Chondrocyte (in vitro differentiated cells): ENCODE data around the gene HSPA14. TPM values are rescaled to one million over a fixed set of nuclear protein-coding genes. Genes with fewer than 3 reads are reported as not detected.

ENCODE experiments used
- DNase-seq: peaks from one replicate; pipeline ENCODE4 v3.0.0; 2021; ENCODE audit warnings: mixed read lengths, low spot score
- H3K27ac Mint-ChIP-seq: one replicate; pipeline ENCODE4 v1.8.0; 2021; ENCODE audit warnings: mild to moderate bottlenecking, moderate library complexity, mixed read lengths; ENCODE audit not compliant: unreplicated experiment
- H3K27me3 Mint-ChIP-seq: 2 replicates; pipeline ENCODE4 v1.8.0; 2021; ENCODE audit warnings: low read depth, mixed read lengths
- H3K36me3 Mint-ChIP-seq: 2 replicates; pipeline ENCODE4 v1.8.0; 2021; ENCODE audit warnings: low read depth, mixed read lengths
- H3K4me1 Mint-ChIP-seq: 2 replicates; pipeline ENCODE4 v1.8.0; 2021; ENCODE audit warnings: low read depth, mild to moderate bottlenecking, mixed read lengths
- H3K4me3 Mint-ChIP-seq: one replicate; pipeline ENCODE4 v1.8.0; 2021; ENCODE audit warnings: mild to moderate bottlenecking, moderate library complexity, mixed read lengths; ENCODE audit not compliant: unreplicated experiment
- H3K9me3 Mint-ChIP-seq: 2 replicates; pipeline ENCODE4 v1.8.0; 2021; ENCODE audit warnings: low read depth, mixed read lengths
- total RNA-seq: library from RNA; stranded (reverse); gene quantifications from 3 replicates; pipeline ENCODE4 v1.2.1, GENCODE V29; 2021
- TF ChIP-seq, protein P1 (sequence below): fragments of 200-600 bp; sonication (generic); IDR thresholded peaks from 2 replicates; pipeline ENCODE4 v1.5.0; 2021; ENCODE audit warnings: antibody characterized with exemption, mild to moderate bottlenecking, moderate library complexity

The HSPA14 gene
- total RNA-seq, 1 donor from 2014 or later = 7.0 TPM

DNA sequence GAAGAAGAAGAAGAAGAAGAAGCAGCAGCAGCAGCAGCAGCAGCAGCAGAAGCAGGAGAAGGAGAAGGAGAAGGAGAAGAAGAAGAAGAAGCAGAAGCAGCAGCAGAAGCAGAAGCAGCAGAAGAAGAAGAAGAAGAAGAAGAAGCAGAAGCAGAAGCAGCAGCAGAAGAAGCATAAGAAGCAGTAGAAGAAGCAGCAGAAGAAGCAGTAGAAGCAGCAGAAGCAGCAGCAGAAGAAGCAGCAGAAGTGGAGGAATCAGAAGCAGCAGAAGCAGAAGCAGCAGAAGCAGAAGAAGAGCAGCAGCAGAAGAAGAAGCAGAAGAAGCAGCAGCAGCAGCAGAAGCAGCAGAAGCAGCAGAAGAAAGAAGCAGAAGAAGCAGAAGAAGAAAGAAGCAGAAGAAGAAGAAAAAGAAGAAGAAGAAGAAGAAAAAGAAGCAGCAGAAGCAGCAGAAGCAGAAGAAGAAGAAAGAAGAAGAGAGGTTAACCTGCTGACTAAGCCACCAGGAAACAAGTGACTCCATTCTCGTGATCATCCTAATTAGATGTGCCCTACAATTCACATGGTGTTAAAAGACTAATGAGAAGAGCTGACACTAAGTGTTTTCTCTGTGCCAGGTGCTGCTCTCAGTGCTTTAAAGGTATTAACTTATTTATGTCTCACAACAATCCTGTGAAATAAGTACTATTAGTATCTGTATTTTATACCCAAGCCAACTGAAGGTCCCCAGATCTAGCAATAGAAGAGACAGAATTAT lies 11.9 kb upstream of the HSPA14 start:
- TF ChIP-seq, protein P1, sequence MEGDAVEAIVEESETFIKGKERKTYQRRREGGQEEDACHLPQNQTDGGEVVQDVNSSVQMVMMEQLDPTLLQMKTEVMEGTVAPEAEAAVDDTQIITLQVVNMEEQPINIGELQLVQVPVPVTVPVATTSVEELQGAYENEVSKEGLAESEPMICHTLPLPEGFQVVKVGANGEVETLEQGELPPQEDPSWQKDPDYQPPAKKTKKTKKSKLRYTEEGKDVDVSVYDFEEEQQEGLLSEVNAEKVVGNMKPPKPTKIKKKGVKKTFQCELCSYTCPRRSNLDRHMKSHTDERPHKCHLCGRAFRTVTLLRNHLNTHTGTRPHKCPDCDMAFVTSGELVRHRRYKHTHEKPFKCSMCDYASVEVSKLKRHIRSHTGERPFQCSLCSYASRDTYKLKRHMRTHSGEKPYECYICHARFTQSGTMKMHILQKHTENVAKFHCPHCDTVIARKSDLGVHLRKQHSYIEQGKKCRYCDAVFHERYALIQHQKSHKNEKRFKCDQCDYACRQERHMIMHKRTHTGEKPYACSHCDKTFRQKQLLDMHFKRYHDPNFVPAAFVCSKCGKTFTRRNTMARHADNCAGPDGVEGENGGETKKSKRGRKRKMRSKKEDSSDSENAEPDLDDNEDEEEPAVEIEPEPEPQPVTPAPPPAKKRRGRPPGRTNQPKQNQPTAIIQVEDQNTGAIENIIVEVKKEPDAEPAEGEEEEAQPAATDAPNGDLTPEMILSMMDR = no peak
- no peak for DNase-seq
- Mint-ChIP-seq H3K27ac (no peak overlapping the region), H3K4me3 (no peak overlapping the region), H3K36me3 (no peaks in the 10 kb centered on the region), H3K27me3 (peaks cover 9% of the 10 kb centered on the region), H3K4me1 (peaks cover 4% of the 10 kb centered on the region), H3K9me3 (no peaks in the 10 kb centered on the region)

DNA sequence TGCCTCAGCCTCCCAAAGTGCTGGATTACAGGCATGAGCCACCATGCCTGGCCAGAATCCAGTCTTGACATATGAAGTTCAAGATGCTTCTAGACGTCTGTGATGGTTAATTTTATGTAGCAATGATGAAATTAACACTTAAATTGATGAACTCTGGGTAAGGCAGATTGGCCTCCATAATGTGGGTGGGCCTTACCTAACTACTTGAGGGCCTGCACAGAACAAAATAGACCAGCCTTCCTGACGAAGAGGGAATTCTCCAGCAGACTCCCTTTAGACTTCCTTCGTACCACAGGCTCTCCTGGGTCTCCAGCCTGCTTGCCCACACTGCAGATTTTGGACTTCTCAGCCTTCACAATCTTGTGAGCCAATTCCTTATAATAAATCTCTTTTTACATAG lies 5.0 kb upstream of the HSPA14 start:
- no peak for DNase-seq
- H3K36me3 Mint-ChIP-seq = no peaks in the 10 kb centered on the region
- TF ChIP-seq, protein P1 = no peak
- H3K9me3 Mint-ChIP-seq = no peaks in the 10 kb centered on the region
- H3K4me1 Mint-ChIP-seq = peaks cover 9% of the 10 kb centered on the region
- H3K27me3 Mint-ChIP-seq = no peaks in the 10 kb centered on the region
- no peak overlapping the region for H3K27ac Mint-ChIP-seq
- H3K4me3 Mint-ChIP-seq = no peak overlapping the region

DNA sequence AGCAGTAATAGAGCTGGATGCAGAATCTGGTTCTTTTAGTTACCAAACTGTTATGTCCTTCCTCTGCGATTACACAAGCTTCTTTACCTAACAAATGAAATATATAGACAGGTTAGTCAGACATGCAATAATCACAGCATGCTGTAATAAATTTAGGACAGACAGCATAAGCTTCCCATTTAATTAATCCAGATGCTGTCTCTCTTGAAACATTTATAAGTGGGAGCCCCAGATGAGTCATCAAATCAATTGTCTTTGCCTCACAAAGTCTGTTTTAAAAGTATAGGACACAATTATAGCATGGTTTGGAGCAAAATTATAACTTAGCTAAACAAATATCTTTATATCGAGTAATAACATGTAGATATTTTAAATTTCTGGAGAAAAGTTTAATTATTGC lies 1.9 kb upstream of the HSPA14 start:
- Mint-ChIP-seq H3K9me3 (no peaks in the 10 kb centered on the region), H3K4me1 (peaks cover 22% of the 10 kb centered on the region), H3K36me3 (peaks cover 4% of the 10 kb centered on the region), H3K4me3 (no peak overlapping the region), H3K27me3 (no peaks in the 10 kb centered on the region), H3K27ac (no peak overlapping the region)
- no peak for DNase-seq
- TF ChIP-seq, protein P1 = no peak

DNA sequence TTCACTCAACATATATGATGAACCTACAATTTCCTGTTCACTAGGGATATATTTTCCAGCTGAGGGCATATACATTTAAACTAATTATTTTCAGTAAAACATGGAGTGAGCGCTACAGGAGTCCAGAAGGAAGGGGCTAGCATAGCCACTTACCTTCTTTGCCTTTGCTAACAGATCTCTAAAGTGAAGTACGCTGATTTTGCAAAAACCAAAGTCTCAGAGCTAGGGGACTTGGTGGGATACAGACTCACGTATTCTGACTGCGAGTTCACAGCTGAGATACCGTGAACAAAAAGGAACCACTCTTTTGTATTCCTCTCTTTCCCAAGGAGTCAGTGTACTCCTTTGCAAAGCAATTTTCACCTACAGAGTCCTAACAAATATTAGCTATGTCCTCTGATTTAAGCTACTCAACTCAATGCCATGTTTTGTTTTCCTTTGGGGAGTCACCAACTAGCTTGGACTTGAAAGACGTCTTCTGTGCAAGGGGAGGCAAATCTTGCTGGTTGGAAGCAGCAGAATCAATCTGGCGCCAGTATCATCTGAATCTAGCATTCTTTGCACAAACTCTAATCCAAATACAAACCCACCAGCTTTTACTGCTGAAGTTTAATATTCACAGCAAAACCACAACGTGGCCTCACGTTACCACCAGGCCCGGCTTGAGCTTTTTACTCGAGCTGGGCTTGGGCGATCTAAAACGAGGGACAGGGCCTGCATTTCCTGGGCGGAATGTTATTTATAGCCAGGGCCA lies 926 bp upstream of the HSPA14 start:
- no peak for DNase-seq
- H3K9me3 Mint-ChIP-seq = no peaks in the 10 kb centered on the region
- peaks cover 22% of the 10 kb centered on the region for H3K4me1 Mint-ChIP-seq
- H3K27me3 Mint-ChIP-seq = no peaks in the 10 kb centered on the region
- H3K27ac Mint-ChIP-seq = peak overlapping the region; percentile 98
- peak overlapping the region; percentile 89 for H3K4me3 Mint-ChIP-seq
- peaks cover 4% of the 10 kb centered on the region for H3K36me3 Mint-ChIP-seq
- TF ChIP-seq, protein P1 = no peak

DNA sequence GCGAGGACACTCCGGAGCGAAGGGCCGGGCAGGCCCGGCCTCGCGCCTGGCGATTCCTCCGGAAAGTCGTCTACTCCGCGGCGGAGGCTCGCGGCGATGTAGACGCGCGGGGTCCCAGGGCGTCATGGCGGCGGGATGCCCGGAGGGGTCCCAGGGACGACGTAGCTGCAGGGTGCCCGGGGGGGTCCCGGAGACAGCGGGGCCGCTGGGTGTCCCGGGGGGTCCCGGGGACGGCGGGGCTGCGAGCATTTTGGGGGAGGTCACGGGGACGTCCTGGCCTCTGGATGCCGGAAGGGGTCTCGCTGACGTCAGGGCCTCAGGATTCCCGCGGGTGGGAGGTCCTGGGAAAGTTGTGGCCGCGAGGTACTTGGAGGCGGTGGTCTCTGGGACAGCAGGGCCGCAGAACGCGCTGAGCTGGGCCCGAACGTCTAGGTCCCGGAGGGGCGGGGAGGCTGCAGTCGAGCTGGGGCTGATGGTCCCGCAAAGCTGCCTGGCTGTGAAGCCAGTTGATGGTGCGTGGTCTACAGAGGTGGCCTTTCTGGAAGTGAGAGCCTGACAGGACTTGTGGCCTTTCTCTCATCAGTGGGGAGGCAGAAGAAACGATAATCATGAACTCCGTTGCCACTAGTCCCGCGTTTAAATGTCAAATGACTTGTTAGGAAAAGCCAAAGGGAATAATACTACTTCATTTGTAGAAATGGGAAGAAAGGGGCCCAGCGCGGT lies 637 bp downstream of the HSPA14 start:
- Mint-ChIP-seq H3K4me3 (peak overlapping the region; percentile 89), H3K27ac (peak overlapping the region; percentile 98), H3K4me1 (peaks cover 22% of the 10 kb centered on the region), H3K27me3 (no peaks in the 10 kb centered on the region), H3K36me3 (peaks cover 10% of the 10 kb centered on the region), H3K9me3 (no peaks in the 10 kb centered on the region)
- peak; percentile 86 for DNase-seq
- TF ChIP-seq, protein P1 = no peak
